PC-9 (cell line): ENCODE results near the gene WBP2. TPM values are rescaled to one million over a fixed set of nuclear protein-coding genes. Genes with fewer than 3 reads are reported as not detected.
A peak's percentile ranks its signal among the peaks of the same experiment; 100 is the strongest.

Experiments used
- BruUV-seq: library from RNA; stranded (reverse); fragments of 400-500 nt; replicated peaks from 2 replicates; lab custom pipeline; 2021; lab: Mats Ljungman, UMichigan
- CTCF ChIA-PET: fragments of 300-600 bp; sonication (Branson Sonifier 250); formaldehyde crosslinking; loops from one replicate; lab custom pipeline; 2022; ENCODE audit warnings: antibody characterized with exemption; lab: Charles Lee
- POLR2A ChIA-PET: fragments of 300-600 bp; sonication (Branson Sonifier 250); formaldehyde crosslinking; loops from one replicate; lab custom pipeline; 2022; ENCODE audit warnings: antibody characterized with exemption; ENCODE audit not compliant: unreplicated experiment; lab: Charles Lee
- DNase-seq, 2 experiments: peaks; one replicate each; pipeline versions ENCODE4 v3.0.0 to v3.0.0-alpha.2; 2015 to 2022; ENCODE audit warnings: mixed read lengths in 1 of 2
- H2AFZ ChIP-seq: fragments of 200-600 bp; sonication (generic); 2 replicates; pipeline ENCODE4 v1.8.1; 2017; ENCODE audit warnings: antibody characterized with exemption
- H3F3A ChIP-seq: fragments of 200-600 bp; sonication (generic); 2 replicates; pipeline ENCODE4 v1.8.1; 2017; ENCODE audit warnings: antibody characterized with exemption, mild to moderate bottlenecking, low read depth; ENCODE audit not compliant: insufficient read depth
- H3K27ac ChIP-seq: fragments of 200-600 bp; sonication (generic); 2 replicates; pipeline ENCODE4 v1.6.1; 2016; ENCODE audit warnings: mixed run types
- H3K27me3 ChIP-seq: fragments of 200-600 bp; sonication (generic); 2 replicates; pipeline ENCODE4 v1.6.1; 2016; ENCODE audit warnings: low read depth, mixed run types; ENCODE audit not compliant: insufficient read depth
- H3K36me3 ChIP-seq: fragments of 200-600 bp; sonication (generic); 2 replicates; pipeline ENCODE4 v1.6.1; 2016; ENCODE audit warnings: low read depth, mixed run types
- H3K4me1 ChIP-seq: fragments of 200-600 bp; sonication (generic); replicated peaks from 2 replicates; pipeline ENCODE4 v1.6.1; 2016; ENCODE audit warnings: mixed run types; ENCODE audit not compliant: insufficient read depth
- H3K4me2 ChIP-seq: fragments of 200-600 bp; sonication (generic); 2 replicates; pipeline ENCODE4 v1.6.1; 2017; ENCODE audit warnings: mixed run types
- H3K4me3 ChIP-seq: fragments of 200-600 bp; sonication (generic); 2 replicates; pipeline ENCODE4 v1.6.1; 2016; ENCODE audit warnings: mixed run types
- H3K79me2 ChIP-seq: fragments of 200-600 bp; sonication (generic); 2 replicates; pipeline ENCODE4 v1.6.1; 2017; ENCODE audit warnings: low read depth, mixed run types
- H3K9me2 ChIP-seq: fragments of 200-600 bp; sonication (generic); 2 replicates; pipeline ENCODE4 v1.8.1; 2017; ENCODE audit warnings: mild to moderate bottlenecking; ENCODE audit not compliant: insufficient read depth
- H3K9me3 ChIP-seq: fragments of 200-600 bp; sonication (generic); 2 replicates; pipeline ENCODE4 v1.8.1; 2016; ENCODE audit warnings: low read depth; ENCODE audit not compliant: insufficient read depth
- H4K20me1 ChIP-seq: fragments of 200-600 bp; sonication (generic); 2 replicates; pipeline ENCODE4 v1.8.1; 2017; ENCODE audit not compliant: insufficient read depth
- CTCF ChIP-seq: fragments of 200-600 bp; sonication (generic); conservative IDR thresholded peaks from 2 replicates; pipeline ENCODE4 v1.6.1; 2017; ENCODE audit warnings: mixed run types, antibody characterized with exemption, mild to moderate bottlenecking, moderate library complexity
- EZH2 ChIP-seq: fragments of 200-600 bp; sonication (generic); IDR thresholded peaks from 2 replicates; pipeline ENCODE4 v1.8.0; 2017; ENCODE audit warnings: antibody characterized with exemption, low read depth
- intact Hi-C: fragments of 100-400 bp; cut with micrococcal nuclease; formaldehyde crosslinking; loops from one replicate; pipeline ENCODE4 v1.10.0; 2022; ENCODE audit not compliant: unreplicated experiment
- total RNA-seq: library from RNA; stranded (reverse); gene quantifications from 2 replicates; pipeline ENCODE4 v1.2.3, GENCODE V29; 2021

WBP2 gene
- total RNA-seq, 1 experiment from 2014 or later = 159 TPM

GRCh38 chr17:75847614-75848522, 7.3 kb downstream of the WBP2 start:
- Histone ChIP-seq H3K4me2 (no peak overlapping the region), H3K36me3 (peaks cover 26% of the 10 kb centered on the region), H4K20me1 (no peaks in the 10 kb centered on the region), H3K4me3 (no peak overlapping the region), H3K4me1 (peaks cover 54% of the 10 kb centered on the region), H3F3A (peaks cover 32% of the 10 kb centered on the region), H3K27ac (no peak overlapping the region), H3K79me2 (peaks cover 19% of the 10 kb centered on the region), H3K9me3 (no peaks in the 10 kb centered on the region), H2AFZ (no peak overlapping the region), H3K27me3 (no peaks in the 10 kb centered on the region), H3K9me2 (no peaks in the 10 kb centered on the region)
- ChIA-PET POLR2A (no interaction called here), CTCF (interaction anchor here (0.6 kb wide), 1 partner anchor 27 kb away, joined by 3 read pairs; no protein-coding TSS in a partner anchor)
- no peak for TF ChIP-seq EZH2
- intact Hi-C loops = loop anchor here (5.0 kb wide), 1 partner anchor 134 kb away; no protein-coding TSS in a partner anchor
- no peak for DNase-seq
- BruUV-seq = no TSS peak

DNA sequence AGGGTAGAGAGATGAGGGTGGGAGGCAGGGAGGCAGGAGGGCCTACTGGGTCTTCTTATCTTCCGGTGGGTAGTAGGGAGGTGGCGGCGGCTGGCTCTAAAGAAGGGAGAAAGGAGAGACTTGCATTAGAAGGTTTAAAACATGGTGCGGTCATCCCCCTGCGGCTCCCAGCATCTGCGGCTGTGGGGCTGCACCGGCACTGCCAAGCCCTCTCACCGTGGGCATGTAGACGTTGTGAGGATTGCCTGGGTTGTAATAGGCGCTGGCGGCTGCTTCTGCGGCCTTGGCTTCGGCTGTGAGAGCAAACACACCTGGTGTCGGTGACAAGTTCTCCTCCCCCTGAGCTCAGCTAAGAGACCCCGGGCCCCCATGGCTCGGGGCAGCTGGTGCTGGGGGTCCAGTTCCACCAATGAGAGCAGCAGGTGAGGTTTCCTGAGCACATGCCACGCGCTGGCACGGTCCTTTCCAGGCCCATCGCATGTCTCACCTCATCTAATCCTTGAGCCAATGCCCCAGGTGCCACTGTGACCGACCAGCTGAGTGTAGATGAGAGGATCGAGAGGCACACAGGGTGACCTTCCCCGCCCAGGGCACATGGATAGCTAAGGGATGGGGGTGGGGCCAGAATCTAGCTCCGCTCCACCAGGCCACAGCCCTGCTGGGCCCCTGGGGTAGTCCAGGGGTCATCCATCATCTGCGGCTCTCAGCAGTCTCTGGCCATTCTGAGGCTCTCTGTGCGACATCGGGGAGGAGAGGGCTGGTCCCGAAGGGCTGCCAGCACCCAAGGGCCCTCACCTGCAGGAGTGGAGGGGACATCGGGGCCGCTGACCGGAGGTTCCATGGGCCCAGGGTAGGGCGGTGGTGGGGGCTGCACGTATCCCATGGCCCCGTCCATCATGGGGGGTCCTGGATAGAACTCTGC, 8.2 kb downstream of the WBP2 start:
- Histone ChIP-seq H3K4me1 (peaks cover 51% of the 10 kb centered on the region), H3K9me3 (no peaks in the 10 kb centered on the region)

More for the DNA sequence above, 8.2 kb downstream of the WBP2 start:
- Histone ChIP-seq H3K27ac (peak overlapping the region; percentile 96), H3K4me2 (peak overlapping the region; percentile 79), H3F3A (peaks cover 30% of the 10 kb centered on the region), H3K4me3 (no peak overlapping the region; the same call in 1 of the 2 replicates), H4K20me1 (no peaks in the 10 kb centered on the region), H2AFZ (no peak overlapping the region), H3K27me3 (no peaks in the 10 kb centered on the region), H3K36me3 (peaks cover 26% of the 10 kb centered on the region), H3K79me2 (peaks cover 10% of the 10 kb centered on the region), H3K9me2 (no peaks in the 10 kb centered on the region)
- DNase-seq = no peak
- CTCF ChIA-PET = interaction anchor here (0.6 to 1.4 kb wide), 4 partner anchors 18 to 51 kb away, joined by 3 to 13 read pairs (median 4); partner anchors contain the start of gene TRIM65
- no peak for TF ChIP-seq EZH2
- TF ChIP-seq CTCF = no peak
- intact Hi-C loops = loop anchor here (5.0 kb wide), 1 partner anchor 135 kb away; no protein-coding TSS in a partner anchor
- no TSS peak for BruUV-seq
- POLR2A ChIA-PET = interaction anchor here (0.6 to 2.4 kb wide), 4 partner anchors 8 to 297 kb away, joined by 11 to 24 read pairs (median 18); partner anchors contain the start of gene WBP2
